ENCODE results near the gene STXBP5. TPM values are rescaled to one million over a fixed set of nuclear protein-coding genes. Genes with fewer than 3 reads are reported as not detected.

Gene STXBP5
- total and polyA plus RNA-seq, 7 experiments from 2014 or later, result 2.5 to 47.4 (median 26.5) TPM

GRCh38 chr6:147227770-147228320 is 23.6 kb downstream of the STXBP5 start:
- POLR2A ChIA-PET, result no interaction called here
- H3K36me3 ChIP-seq (ENCODE audit: control insufficient read depth in 2 of 3, insufficient read depth in 3 of 3, low read length in 3 of 3), result no peaks in the 10 kb centered on the region
- Mint-ChIP-seq H3K27ac (peak overlapping the region in 8 of 9 donors; percentile 1 to 69 (median 30)), H3K27me3 (no peaks in the 10 kb centered on the region), H3K4me1 (peaks cover 11 to 54% (median 49%) of the 10 kb centered on the region in 7 donors), H3K36me3 (peaks cover 3 to 29% (median 9%) of the 10 kb centered on the region in 5 donors), H3K9me3 (no peaks in the 10 kb centered on the region), H3K4me3 (peak overlapping the region in 6 of 10 donors; percentile 3 to 48 (median 46))
- H3K27me3 ChIP-seq (ENCODE audit: control insufficient read depth in 2 of 2, insufficient read depth in 2 of 2, low read length in 2 of 2), result no peaks in the 10 kb centered on the region
- H3K27ac ChIP-seq (ENCODE audit: low read depth, low read length), result no peak overlapping the region
- H3K9me3 ChIP-seq (ENCODE audit: control insufficient read depth in 2 of 3, low read length in 3 of 3), result no peaks in the 10 kb centered on the region
- intact Hi-C loops (cut with micrococcal nuclease), result no loop called here
- peaks cover 0 to 4% of the 10 kb centered on the region in 2 donors for H3K4me1 ChIP-seq (ENCODE audit: control insufficient read depth in 2 of 2, insufficient read depth in 2 of 2, low read length in 2 of 2)
- no peak overlapping the region for H3K4me3 ChIP-seq (ENCODE audit: low read length)
- DNase-seq (peak in 3 of 9 donors; percentile 7 to 9 (median 9)), ATAC-seq (no peak)
- CTCF ChIA-PET, result no interaction called here

- H3K4me1 Mint-ChIP-seq, result peaks cover 11 to 41% (median 33%) of the 10 kb centered on the region in 7 donors
- H3K4me3 ChIP-seq (ENCODE audit: low read length), result no peak overlapping the region
- H3K36me3 Mint-ChIP-seq, result peaks cover 0 to 22% (median 8%) of the 10 kb centered on the region in 5 donors
- no peak for ATAC-seq
- no peak overlapping the region for H3K27ac Mint-ChIP-seq
- H3K36me3 ChIP-seq (ENCODE audit: control insufficient read depth in 2 of 3, insufficient read depth in 3 of 3, low read length in 3 of 3), result no peaks in the 10 kb centered on the region
- intact Hi-C loops (cut with micrococcal nuclease), result no loop called here
- H3K4me1 ChIP-seq (ENCODE audit: control insufficient read depth in 2 of 2, insufficient read depth in 2 of 2, low read length in 2 of 2), result peaks cover 0 to 4% of the 10 kb centered on the region in 2 donors
- no peaks in the 10 kb centered on the region for H3K9me3 ChIP-seq (ENCODE audit: control insufficient read depth in 2 of 3, low read length in 3 of 3)
- CTCF ChIA-PET, result no interaction called here
- no peak overlapping the region for H3K4me3 Mint-ChIP-seq
- H3K27me3 Mint-ChIP-seq, result no peaks in the 10 kb centered on the region
- H3K9me3 Mint-ChIP-seq, result no peaks in the 10 kb centered on the region
- POLR2A ChIA-PET, result no interaction called here
- DNase-seq, result no peak
- H3K27me3 ChIP-seq (ENCODE audit: control insufficient read depth in 2 of 2, insufficient read depth in 2 of 2, low read length in 2 of 2), result no peaks in the 10 kb centered on the region
- no peak overlapping the region for H3K27ac ChIP-seq (ENCODE audit: low read depth, low read length)
Measured at GRCh38 chr6:147231589-147231988, 27.4 kb downstream of the STXBP5 start.

GRCh38 chr6:147234685-147235084 is 30.5 kb downstream of the STXBP5 start:
- Mint-ChIP-seq H3K9me3 (peaks cover 0 to 2% (median 0%) of the 10 kb centered on the region in 11 donors), H3K4me3 (no peak overlapping the region), H3K36me3 (peaks cover 3 to 43% (median 14%) of the 10 kb centered on the region in 5 donors), H3K27me3 (no peaks in the 10 kb centered on the region), H3K4me1 (peaks cover 0 to 25% (median 12%) of the 10 kb centered on the region in 7 donors), H3K27ac (no peak overlapping the region)
- POLR2A ChIA-PET, result no interaction called here
- intact Hi-C loops (cut with micrococcal nuclease), result no loop called here
- Histone ChIP-seq H3K4me1 (ENCODE audit: control insufficient read depth in 2 of 2, insufficient read depth in 2 of 2, low read length in 2 of 2) (no peaks in the 10 kb centered on the region), H3K27ac (ENCODE audit: low read depth, low read length) (no peak overlapping the region), H3K36me3 (ENCODE audit: control insufficient read depth in 2 of 3, insufficient read depth in 3 of 3, low read length in 3 of 3) (no peaks in the 10 kb centered on the region), H3K27me3 (ENCODE audit: control insufficient read depth in 2 of 2, insufficient read depth in 2 of 2, low read length in 2 of 2) (no peaks in the 10 kb centered on the region), H3K9me3 (ENCODE audit: control insufficient read depth in 2 of 3, low read length in 3 of 3) (no peaks in the 10 kb centered on the region), H3K4me3 (ENCODE audit: low read length) (no peak overlapping the region)
- no peak for ATAC-seq
- no peak for DNase-seq
- CTCF ChIA-PET, result no interaction called here

GRCh38 chr6:147238164-147238563 is 33.9 kb downstream of the STXBP5 start:
- POLR2A ChIA-PET, result no interaction called here
- no peak overlapping the region for H3K27ac ChIP-seq (ENCODE audit: low read depth, low read length)
- CTCF ChIA-PET, result no interaction called here
- no peak for ATAC-seq
- no peaks in the 10 kb centered on the region for H3K27me3 Mint-ChIP-seq
- H3K36me3 ChIP-seq (ENCODE audit: control insufficient read depth in 2 of 3, insufficient read depth in 3 of 3, low read length in 3 of 3), result no peaks in the 10 kb centered on the region
- no peak for DNase-seq
- intact Hi-C loops (cut with micrococcal nuclease), result no loop called here
- H3K4me1 ChIP-seq (ENCODE audit: control insufficient read depth in 2 of 2, insufficient read depth in 2 of 2, low read length in 2 of 2), result no peaks in the 10 kb centered on the region
- no peaks in the 10 kb centered on the region for H3K9me3 ChIP-seq (ENCODE audit: control insufficient read depth in 2 of 3, low read length in 3 of 3)
- peaks cover 5 to 56% (median 26%) of the 10 kb centered on the region in 5 donors for H3K36me3 Mint-ChIP-seq
- peaks cover 0 to 2% (median 0%) of the 10 kb centered on the region in 11 donors for H3K9me3 Mint-ChIP-seq
- H3K27me3 ChIP-seq (ENCODE audit: control insufficient read depth in 2 of 2, insufficient read depth in 2 of 2, low read length in 2 of 2), result no peaks in the 10 kb centered on the region
- no peak overlapping the region for H3K4me3 Mint-ChIP-seq
- no peak overlapping the region for H3K4me3 ChIP-seq (ENCODE audit: low read length)
- H3K27ac Mint-ChIP-seq, result no peak overlapping the region
- peaks cover 0 to 15% (median 6%) of the 10 kb centered on the region in 7 donors for H3K4me1 Mint-ChIP-seq

GRCh38 chr6:147238906-147239305 is 34.7 kb downstream of the STXBP5 start:
- Histone ChIP-seq H3K27me3 (ENCODE audit: control insufficient read depth in 2 of 2, insufficient read depth in 2 of 2, low read length in 2 of 2) (no peaks in the 10 kb centered on the region), H3K4me1 (ENCODE audit: control insufficient read depth in 2 of 2, insufficient read depth in 2 of 2, low read length in 2 of 2) (no peaks in the 10 kb centered on the region), H3K27ac (ENCODE audit: low read depth, low read length) (no peak overlapping the region), H3K4me3 (ENCODE audit: low read length) (no peak overlapping the region), H3K36me3 (ENCODE audit: control insufficient read depth in 2 of 3, insufficient read depth in 3 of 3, low read length in 3 of 3) (no peaks in the 10 kb centered on the region), H3K9me3 (ENCODE audit: control insufficient read depth in 2 of 3, low read length in 3 of 3) (no peaks in the 10 kb centered on the region)
- Mint-ChIP-seq H3K4me1 (peaks cover 0 to 11% (median 0%) of the 10 kb centered on the region in 7 donors), H3K4me3 (no peak overlapping the region), H3K9me3 (peaks cover 0 to 2% (median 0%) of the 10 kb centered on the region in 11 donors), H3K27me3 (no peaks in the 10 kb centered on the region), H3K27ac (no peak overlapping the region), H3K36me3 (peaks cover 5 to 56% (median 26%) of the 10 kb centered on the region in 5 donors)
- intact Hi-C loops (cut with micrococcal nuclease), result no loop called here
- ATAC-seq (no peak), DNase-seq (no peak)
- ChIA-PET POLR2A (no interaction called here), CTCF (no interaction called here)

- ATAC-seq (no peak), DNase-seq (no peak)
- Mint-ChIP-seq H3K27me3 (no peaks in the 10 kb centered on the region), H3K4me3 (no peak overlapping the region), H3K4me1 (peaks cover 0 to 9% (median 2%) of the 10 kb centered on the region in 7 donors), H3K27ac (no peak overlapping the region), H3K9me3 (peaks cover 0 to 5% (median 0%) of the 10 kb centered on the region in 11 donors), H3K36me3 (peaks cover 8 to 63% (median 42%) of the 10 kb centered on the region in 5 donors)
- Histone ChIP-seq H3K4me1 (ENCODE audit: control insufficient read depth in 2 of 2, insufficient read depth in 2 of 2, low read length in 2 of 2) (no peaks in the 10 kb centered on the region), H3K4me3 (ENCODE audit: low read length) (no peak overlapping the region), H3K27ac (ENCODE audit: low read depth, low read length) (no peak overlapping the region), H3K36me3 (ENCODE audit: control insufficient read depth in 2 of 3, insufficient read depth in 3 of 3, low read length in 3 of 3) (peaks cover 0 to 4% (median 0%) of the 10 kb centered on the region in 3 experiments), H3K27me3 (ENCODE audit: control insufficient read depth in 2 of 2, insufficient read depth in 2 of 2, low read length in 2 of 2) (no peaks in the 10 kb centered on the region), H3K9me3 (ENCODE audit: control insufficient read depth in 2 of 3, low read length in 3 of 3) (no peaks in the 10 kb centered on the region)
- POLR2A ChIA-PET, result no interaction called here
- intact Hi-C loops (cut with micrococcal nuclease), result no loop called here
- CTCF ChIA-PET, result no interaction called here
Measured at GRCh38 chr6:147244832-147245231, 40.6 kb downstream of the STXBP5 start.

DNA sequence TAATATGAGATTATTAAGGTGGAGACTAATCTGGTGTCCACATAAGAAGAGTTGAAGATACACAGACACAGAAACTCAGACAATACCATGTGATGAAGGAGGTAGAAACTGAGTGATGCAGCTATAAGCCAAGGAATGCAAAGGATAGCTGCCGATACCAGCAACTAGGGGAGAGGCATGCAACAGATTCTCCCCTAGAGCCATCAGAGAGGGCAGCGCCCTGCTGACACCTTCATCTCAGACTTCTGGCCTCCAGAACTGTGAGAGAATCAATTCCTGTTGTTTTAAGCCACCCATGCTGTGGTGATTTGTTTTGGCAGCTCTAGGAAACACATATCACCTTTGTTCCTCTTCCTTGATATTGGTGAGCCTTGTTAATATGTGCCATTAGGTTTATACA is 41.5 kb downstream of the STXBP5 start:
- Histone ChIP-seq H3K4me3 (ENCODE audit: low read length) (no peak overlapping the region), H3K36me3 (ENCODE audit: control insufficient read depth in 2 of 3, insufficient read depth in 3 of 3, low read length in 3 of 3) (peaks cover 0 to 8% (median 0%) of the 10 kb centered on the region in 3 experiments), H3K27me3 (ENCODE audit: control insufficient read depth in 2 of 2, insufficient read depth in 2 of 2, low read length in 2 of 2) (no peaks in the 10 kb centered on the region), H3K27ac (ENCODE audit: low read depth, low read length) (no peak overlapping the region), H3K4me1 (ENCODE audit: control insufficient read depth in 2 of 2, insufficient read depth in 2 of 2, low read length in 2 of 2) (no peaks in the 10 kb centered on the region), H3K9me3 (ENCODE audit: control insufficient read depth in 2 of 3, low read length in 3 of 3) (no peaks in the 10 kb centered on the region)
- Mint-ChIP-seq H3K36me3 (peaks cover 8 to 66% (median 47%) of the 10 kb centered on the region in 5 donors), H3K4me3 (no peak overlapping the region), H3K27me3 (no peaks in the 10 kb centered on the region), H3K4me1 (peaks cover 0 to 9% (median under 1%) of the 10 kb centered on the region in 7 donors), H3K27ac (no peak overlapping the region), H3K9me3 (peaks cover 0 to 5% (median 0%) of the 10 kb centered on the region in 11 donors)
- CTCF ChIA-PET, result no interaction called here
- intact Hi-C loops (cut with micrococcal nuclease), result no loop called here
- no peak for ATAC-seq
- POLR2A ChIA-PET, result no interaction called here
- no peak for DNase-seq

All from naive thymus-derived CD4-positive, alpha-beta T cell (primary cell).